Measurements from ENCODE around the gene TSPAN18.
A peak's percentile ranks its signal among the peaks of the same experiment; 100 is the strongest.

TSPAN18 gene

DNA sequence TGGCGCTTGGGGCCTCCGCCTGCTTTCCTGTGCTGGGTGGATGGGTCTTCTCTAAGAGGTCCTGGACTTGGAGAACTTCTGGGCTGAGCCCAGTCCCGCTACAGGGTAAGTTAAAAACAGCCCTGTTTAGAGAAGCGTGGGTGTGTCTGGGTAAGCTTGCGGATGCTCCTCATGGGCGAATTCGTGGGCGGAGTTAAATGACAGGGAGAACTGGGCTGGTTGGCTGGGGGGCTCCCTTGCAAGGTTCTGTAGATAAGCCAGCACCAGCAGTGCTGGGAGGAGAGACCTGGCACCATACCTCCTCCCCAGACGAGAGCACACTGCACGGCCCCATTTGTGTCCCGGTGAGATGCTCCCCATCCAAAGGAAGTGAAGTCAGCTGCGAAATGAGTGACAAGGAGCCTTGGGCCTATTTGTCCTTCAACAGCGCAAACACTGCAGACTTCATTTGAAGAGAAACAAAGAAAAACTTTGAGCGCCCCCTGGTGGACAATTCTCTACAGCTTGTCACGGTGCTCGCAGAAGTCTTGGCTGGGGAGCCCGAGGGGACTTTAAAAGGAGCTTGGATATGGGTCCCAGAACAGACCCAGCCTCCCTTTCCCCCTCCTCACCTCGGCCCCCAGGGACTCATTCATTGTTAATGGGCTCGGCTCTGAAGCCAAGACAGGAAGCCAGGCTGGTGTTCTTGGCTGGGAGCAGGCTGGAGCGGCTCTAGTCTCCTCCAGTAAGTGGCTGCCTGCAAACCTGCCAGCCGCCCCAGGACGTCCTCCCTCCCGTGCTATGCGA, 184.5 kb downstream of the TSPAN18 start:
- TF ChIP-seq, protein P1, sequence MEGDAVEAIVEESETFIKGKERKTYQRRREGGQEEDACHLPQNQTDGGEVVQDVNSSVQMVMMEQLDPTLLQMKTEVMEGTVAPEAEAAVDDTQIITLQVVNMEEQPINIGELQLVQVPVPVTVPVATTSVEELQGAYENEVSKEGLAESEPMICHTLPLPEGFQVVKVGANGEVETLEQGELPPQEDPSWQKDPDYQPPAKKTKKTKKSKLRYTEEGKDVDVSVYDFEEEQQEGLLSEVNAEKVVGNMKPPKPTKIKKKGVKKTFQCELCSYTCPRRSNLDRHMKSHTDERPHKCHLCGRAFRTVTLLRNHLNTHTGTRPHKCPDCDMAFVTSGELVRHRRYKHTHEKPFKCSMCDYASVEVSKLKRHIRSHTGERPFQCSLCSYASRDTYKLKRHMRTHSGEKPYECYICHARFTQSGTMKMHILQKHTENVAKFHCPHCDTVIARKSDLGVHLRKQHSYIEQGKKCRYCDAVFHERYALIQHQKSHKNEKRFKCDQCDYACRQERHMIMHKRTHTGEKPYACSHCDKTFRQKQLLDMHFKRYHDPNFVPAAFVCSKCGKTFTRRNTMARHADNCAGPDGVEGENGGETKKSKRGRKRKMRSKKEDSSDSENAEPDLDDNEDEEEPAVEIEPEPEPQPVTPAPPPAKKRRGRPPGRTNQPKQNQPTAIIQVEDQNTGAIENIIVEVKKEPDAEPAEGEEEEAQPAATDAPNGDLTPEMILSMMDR (IDR thresholded peaks at IDR 0.05; ENCODE audit: insufficient read depth, low read length, poor library complexity, severe bottlenecking): peak; percentile 75
- DNase-seq (ENCODE audit: extremely low read depth, insufficient read length): peak; percentile 54
- no peaks in the 10 kb centered on the region; the same call in 1 of the 2 replicates for H3K27me3 ChIP-seq (replicated peaks; ENCODE audit: control insufficient read depth, insufficient read depth, low read length)
- H3K4me3 ChIP-seq (replicated peaks; ENCODE audit: low read depth, low read length): no peak overlapping the region
- H3K36me3 ChIP-seq (ENCODE audit: control insufficient read depth, insufficient read depth, low read length): no peaks in the 10 kb centered on the region

DNA sequence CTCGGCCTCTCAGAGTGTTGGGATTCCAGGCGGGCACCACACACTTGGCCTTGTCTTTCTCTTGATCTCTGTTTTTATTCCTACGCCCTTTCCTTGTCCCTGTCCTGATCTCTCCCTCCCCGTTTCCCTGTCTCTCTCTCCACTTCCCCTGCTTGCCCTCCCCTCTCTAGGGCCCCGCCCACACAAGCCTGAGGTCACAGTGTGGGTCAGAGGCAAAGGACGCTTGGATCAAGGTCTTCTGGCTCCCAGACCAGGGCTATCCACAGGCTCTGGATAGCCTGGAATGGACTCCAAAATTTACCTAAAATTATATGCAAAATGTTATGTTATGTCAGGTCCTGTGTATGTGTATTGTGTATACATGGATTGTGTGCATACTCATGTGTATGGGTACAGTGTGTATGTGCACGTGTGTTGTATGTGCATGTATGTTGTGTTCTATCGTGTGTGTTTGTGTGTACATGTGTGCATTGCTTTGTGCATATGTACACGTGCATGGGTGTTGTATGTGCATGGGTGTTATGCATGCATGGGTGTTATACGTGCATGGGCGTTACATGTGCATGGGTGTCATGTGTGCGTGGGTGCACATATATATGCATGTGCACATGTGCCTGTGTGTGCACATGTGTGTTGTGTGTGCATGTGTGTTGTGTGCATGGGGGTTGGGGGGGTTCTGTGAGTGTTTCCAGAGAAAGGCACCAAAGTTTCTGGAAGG, 185.7 kb downstream of the TSPAN18 start:
- Histone ChIP-seq H3K36me3 (ENCODE audit: control insufficient read depth, insufficient read depth, low read length) (no peaks in the 10 kb centered on the region), H3K4me3 (replicated peaks; ENCODE audit: low read depth, low read length) (no peak overlapping the region), H3K27me3 (replicated peaks; ENCODE audit: control insufficient read depth, insufficient read depth, low read length) (no peaks in the 10 kb centered on the region; the same call in 1 of the 2 replicates)
- TF ChIP-seq, protein P1 (IDR thresholded peaks at IDR 0.05; ENCODE audit: insufficient read depth, low read length, poor library complexity, severe bottlenecking): no peak
- no peak for DNase-seq (ENCODE audit: extremely low read depth, insufficient read length)

DNA sequence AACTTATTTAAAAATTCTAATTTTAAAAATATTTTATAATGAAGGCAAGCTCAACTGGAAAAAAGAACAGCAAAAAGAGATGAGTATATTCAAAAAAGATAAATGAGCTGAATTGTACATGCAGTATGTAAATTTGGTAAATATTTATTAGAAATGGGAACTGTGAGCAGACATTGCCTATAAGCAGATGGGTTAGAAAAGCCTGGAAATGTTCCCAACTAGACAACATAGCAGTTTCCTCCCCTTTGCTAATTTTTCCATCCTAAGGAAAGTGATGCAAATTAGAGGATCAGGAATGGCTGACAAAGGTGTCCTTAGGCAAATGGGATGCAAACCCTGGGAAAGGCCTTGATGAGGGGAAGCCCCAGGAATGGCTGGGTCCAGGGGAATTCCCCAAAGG, 186.7 kb downstream of the TSPAN18 start:
- H3K4me3 ChIP-seq (replicated peaks; ENCODE audit: low read depth, low read length): no peak overlapping the region
- no peak for DNase-seq (ENCODE audit: extremely low read depth, insufficient read length)
- H3K36me3 ChIP-seq (ENCODE audit: control insufficient read depth, insufficient read depth, low read length): no peaks in the 10 kb centered on the region
- no peaks in the 10 kb centered on the region; the same call in 1 of the 2 replicates for H3K27me3 ChIP-seq (replicated peaks; ENCODE audit: control insufficient read depth, insufficient read depth, low read length)
- TF ChIP-seq, protein P1 (IDR thresholded peaks at IDR 0.05; ENCODE audit: insufficient read depth, low read length, poor library complexity, severe bottlenecking): no peak

DNA sequence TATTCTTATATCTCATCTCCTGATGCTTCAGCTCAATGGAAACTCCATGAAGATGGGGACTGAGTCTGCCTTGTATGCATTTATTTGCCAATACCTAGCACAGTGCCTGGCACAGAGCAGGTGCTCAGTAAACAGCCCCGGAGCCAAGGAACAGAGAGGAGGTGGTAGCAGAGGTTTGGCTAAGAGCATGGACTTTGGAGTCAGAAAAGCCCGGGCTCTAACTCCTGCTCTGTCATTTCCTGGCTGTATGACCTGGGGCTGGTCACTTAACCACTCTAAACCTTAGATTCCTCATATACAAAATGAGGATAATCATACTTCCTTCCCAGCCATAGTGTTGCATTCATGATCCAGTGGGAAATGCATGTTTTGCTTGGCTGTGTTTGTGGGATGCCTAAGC, 187.3 kb downstream of the TSPAN18 start:
- H3K4me3 ChIP-seq (replicated peaks; ENCODE audit: low read depth, low read length): no peak overlapping the region
- H3K27me3 ChIP-seq (replicated peaks; ENCODE audit: control insufficient read depth, insufficient read depth, low read length): no peaks in the 10 kb centered on the region; the same call in 1 of the 2 replicates
- DNase-seq (ENCODE audit: extremely low read depth, insufficient read length): no peak
- no peaks in the 10 kb centered on the region for H3K36me3 ChIP-seq (ENCODE audit: control insufficient read depth, insufficient read depth, low read length)
- TF ChIP-seq, protein P1 (IDR thresholded peaks at IDR 0.05; ENCODE audit: insufficient read depth, low read length, poor library complexity, severe bottlenecking): no peak

DNA sequence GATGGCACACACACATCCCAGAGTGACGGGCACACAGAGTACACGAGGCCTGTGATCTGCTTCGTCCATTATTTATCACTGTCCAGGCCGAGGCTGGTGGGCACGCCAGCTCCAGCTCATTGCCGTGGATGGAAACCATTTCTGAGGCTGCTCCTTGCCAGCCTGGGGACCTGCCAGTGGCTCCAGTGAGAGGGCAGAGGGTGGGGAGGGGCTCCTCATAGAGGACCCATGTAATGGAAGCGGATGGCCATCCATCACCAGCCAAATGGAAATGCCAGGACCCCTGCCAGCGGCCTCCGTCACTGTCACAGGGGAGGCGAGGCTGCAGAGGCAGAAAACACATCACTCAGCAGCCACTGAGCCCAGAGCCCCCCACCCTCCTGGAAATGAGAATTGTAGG, 188.2 kb downstream of the TSPAN18 start:
- TF ChIP-seq, protein P1 (IDR thresholded peaks at IDR 0.05; ENCODE audit: insufficient read depth, low read length, poor library complexity, severe bottlenecking): no peak
- H3K36me3 ChIP-seq (ENCODE audit: control insufficient read depth, insufficient read depth, low read length): no peaks in the 10 kb centered on the region
- no peak overlapping the region for H3K4me3 ChIP-seq (replicated peaks; ENCODE audit: low read depth, low read length)
- H3K27me3 ChIP-seq (replicated peaks; ENCODE audit: control insufficient read depth, insufficient read depth, low read length): no peaks in the 10 kb centered on the region; the same call in 1 of the 2 replicates
- no peak for DNase-seq (ENCODE audit: extremely low read depth, insufficient read length)

All from GM06990 (cell line).